Upper lobe of left lung (tissue), 6 donors: ENCODE data around the gene KIAA1217. TPM values are rescaled to one million over a fixed set of nuclear protein-coding genes. Genes with fewer than 3 reads are reported as not detected.
A peak's percentile ranks its signal among the peaks of the same experiment; 100 is the strongest.

Source experiments
- ATAC-seq, 2 donors: fragments of 200-7000 bp; cut with Tn5 transposase; one replicate each; pipeline ENCODE4 v1.9.1; 2022; ENCODE audit warnings: mild to moderate bottlenecking in 2 of 2, moderate library complexity in 2 of 2; ENCODE audit not compliant: low FRiP score in 2 of 2
- DNase-seq, 2 donors: peaks; one replicate each; pipeline ENCODE4 v3.0.0-alpha.2; 2019 to 2020
- H3K27ac ChIP-seq, 4 donors: fragments of 200-600 bp; sonication (generic); one replicate each; pipeline ENCODE4 v1.5.1; 2016 to 2019
- H3K27me3 ChIP-seq, 4 donors: fragments of 200-600 bp; sonication (generic); one replicate each; pipeline ENCODE4 v1.5.1; 2017 to 2019
- H3K36me3 ChIP-seq, 4 donors: fragments of 200-600 bp; sonication (generic); one replicate each; pipeline ENCODE4 v1.5.1; 2016 to 2019
- H3K4me1 ChIP-seq, 4 donors: fragments of 200-600 bp; sonication (generic); one replicate each; pipeline ENCODE4 v1.5.1; 2018 to 2019
- H3K4me3 ChIP-seq, 4 donors: fragments of 200-600 bp; sonication (generic); one replicate each; pipeline ENCODE4 v1.5.1; 2017 to 2019; ENCODE audit warnings: mild to moderate bottlenecking in 2 of 4, moderate library complexity in 1 of 4
- H3K9me3 ChIP-seq, 4 donors: fragments of 200-600 bp; sonication (generic); one replicate each; pipeline ENCODE4 v1.5.1; 2018 to 2019
- CTCF ChIP-seq, 6 experiments: fragments of 450-650 bp in 4 of 6; fragments of 200-600 bp in 2 of 6; sonication (generic) in 2 of 6; IDR thresholded peaks; one replicate each; pipeline ENCODE4 v1.5.1; 2016 to 2019; ENCODE audit warnings: antibody characterized with exemption in 6 of 6
- EP300 ChIP-seq, 4 donors: sonication (generic); formaldehyde crosslinking; IDR thresholded peaks; one replicate each; pipeline ENCODE4 v1.5.1; 2017; ENCODE audit warnings: antibody characterized with exemption in 4 of 4, control low read depth in 2 of 4
- POLR2A ChIP-seq, 4 donors: fragments of 450-650 bp; IDR thresholded peaks; one replicate each; pipeline ENCODE4 v1.5.1; 2016 to 2017; ENCODE audit warnings: antibody characterized with exemption in 4 of 4, mild to moderate bottlenecking in 2 of 4
- POLR2AphosphoS5 ChIP-seq, 2 donors: sonication (generic); formaldehyde crosslinking; IDR thresholded peaks; one replicate each; pipeline ENCODE4 v1.5.1; 2017; ENCODE audit warnings: antibody characterized with exemption in 2 of 2
- WGBS, 2 donors: methylation state at CpG; one replicate each; pipeline ENCODE4 v1.1.5; 2017 to 2018; 5-methylcytosine and 5-hydroxymethylcytosine counted together
- total RNA-seq, 6 donors: library from RNA; depleted of rRNA in 4 of 6; stranded (reverse); fragments of >200 nt in 4 of 6; gene quantifications; one replicate each; pipeline versions ENCODE4 v1.1.0 to v1.2.1, GENCODE V29; 2016 to 2021
- donor health status: DM: no; HTN: no; CAD: no; lungs with moderate emphysema.
- donor health status: DM: no; HTN: yes; CAD: no; lungs with severe emphysema.

Gene KIAA1217
- total RNA-seq, 6 donors from 2014 or later, result 18.4 to 109 (median 41.0) TPM

GRCh38 chr10:24394461-24395190, 185.7 kb downstream of the KIAA1217 start:
- Histone ChIP-seq H3K4me3 (no peak overlapping the region), H3K9me3 (no peaks in the 10 kb centered on the region), H3K36me3 (no peaks in the 10 kb centered on the region), H3K4me1 (no peaks in the 10 kb centered on the region), H3K27me3 (no peaks in the 10 kb centered on the region), H3K27ac (no peak overlapping the region)
- ATAC-seq, result no peak
- TF ChIP-seq CTCF (IDR thresholded peaks at IDR 0.05), result no peak
- no peak for TF ChIP-seq POLR2AphosphoS5 (IDR thresholded peaks at IDR 0.05)
- TF ChIP-seq POLR2A (IDR thresholded peaks at IDR 0.05), result no peak
- TF ChIP-seq EP300 (IDR thresholded peaks at IDR 0.05), result no peak
- WGBS, 2 donors, result 87 to 89% methylated on average over 9 of the region's 9 CpGs
- DNase-seq, result no peak

GRCh38 chr10:24396396-24396795, 187.5 kb downstream of the KIAA1217 start:
- Histone ChIP-seq H3K36me3 (no peaks in the 10 kb centered on the region), H3K27me3 (no peaks in the 10 kb centered on the region), H3K4me3 (no peak overlapping the region), H3K27ac (no peak overlapping the region), H3K4me1 (no peaks in the 10 kb centered on the region), H3K9me3 (no peaks in the 10 kb centered on the region)
- DNase-seq (no peak), ATAC-seq (no peak)
- WGBS, 2 donors, result 85 to 92% methylated on average over 4 of the region's 4 CpGs
- TF ChIP-seq POLR2A (IDR thresholded peaks at IDR 0.05) (no peak), EP300 (IDR thresholded peaks at IDR 0.05) (no peak), CTCF (IDR thresholded peaks at IDR 0.05) (no peak), POLR2AphosphoS5 (IDR thresholded peaks at IDR 0.05) (no peak)

DNA sequence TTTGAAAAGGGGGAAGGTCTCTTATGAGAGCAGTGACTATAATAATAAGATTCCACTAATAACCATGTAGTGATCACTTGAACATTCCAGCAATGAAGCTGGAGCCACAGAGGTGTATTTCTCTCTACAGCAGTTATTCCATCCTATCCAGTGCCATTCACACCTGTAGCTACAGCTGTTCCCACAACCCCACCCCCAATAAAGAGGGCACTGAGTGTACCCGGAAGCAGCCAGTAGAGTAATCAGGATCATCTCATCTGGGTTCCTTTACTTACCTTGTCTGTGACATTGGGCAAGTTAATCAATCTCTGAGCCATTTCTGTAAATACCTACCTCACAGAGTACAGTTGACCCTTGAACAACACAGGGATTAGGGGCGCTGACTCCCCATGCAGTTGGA, 188.7 kb downstream of the KIAA1217 start:
- Histone ChIP-seq H3K36me3 (no peaks in the 10 kb centered on the region), H3K27me3 (no peaks in the 10 kb centered on the region), H3K27ac (no peak overlapping the region), H3K4me1 (no peaks in the 10 kb centered on the region), H3K4me3 (no peak overlapping the region), H3K9me3 (no peaks in the 10 kb centered on the region)
- ATAC-seq (no peak), DNase-seq (no peak)
- TF ChIP-seq EP300 (IDR thresholded peaks at IDR 0.05), result no peak
- no peak for TF ChIP-seq POLR2A (IDR thresholded peaks at IDR 0.05)
- TF ChIP-seq CTCF (IDR thresholded peaks at IDR 0.05), result no peak
- no peak for TF ChIP-seq POLR2AphosphoS5 (IDR thresholded peaks at IDR 0.05)
- WGBS, 2 donors, result 92 to 94% methylated on average over 2 of the region's 2 CpGs

GRCh38 chr10:24404567-24404966, 195.6 kb downstream of the KIAA1217 start:
- Histone ChIP-seq H3K4me3 (no peak overlapping the region), H3K27me3 (no peaks in the 10 kb centered on the region), H3K9me3 (no peaks in the 10 kb centered on the region), H3K36me3 (no peaks in the 10 kb centered on the region), H3K4me1 (peaks cover 0 to 6% (median 0%) of the 10 kb centered on the region in 4 donors), H3K27ac (no peak overlapping the region)
- DNase-seq (no peak), ATAC-seq (no peak)
- 69 to 71% methylated on average over 3 of the region's 3 CpGs for WGBS, 2 donors
- no peak for TF ChIP-seq POLR2A (IDR thresholded peaks at IDR 0.05)
- TF ChIP-seq CTCF (IDR thresholded peaks at IDR 0.05), result no peak
- no peak for TF ChIP-seq EP300 (IDR thresholded peaks at IDR 0.05)
- TF ChIP-seq POLR2AphosphoS5 (IDR thresholded peaks at IDR 0.05), result no peak

- Histone ChIP-seq H3K9me3 (no peaks in the 10 kb centered on the region), H3K27me3 (no peaks in the 10 kb centered on the region), H3K36me3 (no peaks in the 10 kb centered on the region), H3K27ac (peak overlapping the region in 1 of 4 donors; percentile 39), H3K4me3 (no peak overlapping the region), H3K4me1 (peaks cover 0 to 6% (median 0%) of the 10 kb centered on the region in 4 donors)
- ATAC-seq, result no peak
- TF ChIP-seq EP300 (IDR thresholded peaks at IDR 0.05) (no peak), POLR2AphosphoS5 (IDR thresholded peaks at IDR 0.05) (no peak), POLR2A (IDR thresholded peaks at IDR 0.05) (no peak), CTCF (IDR thresholded peaks at IDR 0.05) (no peak)
- no peak for DNase-seq
- WGBS, 2 donors, result 61 to 62% methylated on average over 1 of the region's 1 CpG
Measured at GRCh38 chr10:24405635-24406034, 196.7 kb downstream of the KIAA1217 start.
